WTC11 (cell line): ENCODE results near the gene RAB7A. TPM values are rescaled to one million over a fixed set of nuclear protein-coding genes. Genes with fewer than 3 reads are reported as not detected.
A peak's percentile ranks its signal among the peaks of the same experiment; 100 is the strongest.

ENCODE experiments used
- ATAC-seq: fragments of 200-7000 bp; cut with Tn5 transposase; 2 replicates; pipeline ENCODE4 v1.10.0; 2021; ENCODE audit warnings: mild to moderate bottlenecking, moderate library complexity
- CTCF ChIA-PET: fragments of 300-600 bp; sonication (Branson Sonifier 250); formaldehyde crosslinking; loops from one replicate; lab custom pipeline; 2021; ENCODE audit warnings: antibody characterized with exemption; lab: Charles Lee
- POLR2A ChIA-PET: fragments of 350-600 bp; sonication (Branson Sonifier 250); formaldehyde crosslinking; loops from one replicate; lab custom pipeline; 2021; ENCODE audit warnings: antibody characterized with exemption; lab: Charles Lee
- DNase-seq: peaks from one replicate; pipeline ENCODE4 v3.0.0; 2021; ENCODE audit warnings: low spot score
- H3K27ac Mint-ChIP-seq: 2 replicates; pipeline ENCODE4 v1.8.0; 2021; ENCODE audit warnings: mixed read lengths
- H3K27me3 Mint-ChIP-seq: 2 replicates; pipeline ENCODE4 v1.8.0; 2021; ENCODE audit warnings: low read depth, mild to moderate bottlenecking, moderate library complexity, mixed read lengths
- H3K36me3 Mint-ChIP-seq: 2 replicates; pipeline ENCODE4 v1.8.0; 2021; ENCODE audit warnings: mixed read lengths
- H3K4me1 Mint-ChIP-seq: 2 replicates; pipeline ENCODE4 v1.8.0; 2022; ENCODE audit warnings: mixed read lengths
- H3K4me3 Mint-ChIP-seq: 2 replicates; pipeline ENCODE4 v1.8.0; 2021; ENCODE audit warnings: mild to moderate bottlenecking, moderate library complexity, mixed read lengths
- H3K9me3 Mint-ChIP-seq: 2 replicates; pipeline ENCODE4 v1.8.0; 2021; ENCODE audit warnings: mixed read lengths
- AR ChIP-seq: fragments of 250-450 bp; sonication (Bioruptor Pico); IDR thresholded peaks from 2 replicates; pipeline ENCODE4 v1.9.0; 2021; ENCODE audit warnings: mild to moderate bottlenecking
- ATF1 ChIP-seq: sonication (generic); formaldehyde crosslinking; IDR thresholded peaks from 2 replicates; pipeline ENCODE4 v1.8.1; 2023; ENCODE audit warnings: mild to moderate bottlenecking, moderate library complexity, missing genetic modification reagents
- FOXK1 ChIP-seq: sonication (generic); formaldehyde crosslinking; IDR thresholded peaks from 2 replicates; pipeline ENCODE4 v1.8.0; 2022; ENCODE audit warnings: mild to moderate bottlenecking, moderate library complexity, missing genetic modification reagents
- GRHL2 ChIP-seq: fragments of 250-450 bp; sonication (Bioruptor Pico); IDR thresholded peaks from 2 replicates; pipeline ENCODE4 v1.8.0; 2022; ENCODE audit warnings: mild to moderate bottlenecking, moderate library complexity; ENCODE audit not compliant: insufficient replicate concordance, severe bottlenecking
- NFE2L1 ChIP-seq: sonication (generic); formaldehyde crosslinking; IDR thresholded peaks from 2 replicates; pipeline ENCODE4 v1.8.1; 2023; ENCODE audit warnings: missing genetic modification reagents
- PRDM15 ChIP-seq: sonication (generic); formaldehyde crosslinking; IDR thresholded peaks from 2 replicates; pipeline ENCODE4 v1.8.0; 2022; ENCODE audit warnings: missing genetic modification reagents
- RORB ChIP-seq: fragments of 250-450 bp; sonication (Bioruptor Pico); IDR thresholded peaks from 2 replicates; pipeline ENCODE4 v1.9.0; 2021; ENCODE audit warnings: mild to moderate bottlenecking
- TCF7 ChIP-seq: sonication (generic); formaldehyde crosslinking; IDR thresholded peaks from 2 replicates; pipeline ENCODE4 v1.8.0; 2022; ENCODE audit warnings: mild to moderate bottlenecking, low read depth, missing genetic modification reagents, moderate library complexity
- USF1 ChIP-seq: sonication (generic); formaldehyde crosslinking; IDR thresholded peaks from 2 replicates; pipeline ENCODE4 v1.8.0; 2022; ENCODE audit warnings: mild to moderate bottlenecking, missing genetic modification reagents
- USF2 ChIP-seq: sonication (generic); formaldehyde crosslinking; IDR thresholded peaks from 2 replicates; pipeline ENCODE4 v1.8.1; 2023; ENCODE audit warnings: mild to moderate bottlenecking, missing genetic modification reagents, moderate library complexity
- ZBTB21 ChIP-seq: sonication (generic); formaldehyde crosslinking; IDR thresholded peaks from 2 replicates; pipeline ENCODE4 v1.8.1; 2023; ENCODE audit warnings: mild to moderate bottlenecking, missing genetic modification reagents, borderline replicate concordance
- ZNF423 ChIP-seq: fragments of 250-450 bp; sonication (Bioruptor Pico); IDR thresholded peaks from 2 replicates; pipeline ENCODE4 v2.1.2; 2022; ENCODE audit warnings: mild to moderate bottlenecking, moderate library complexity
- ZSCAN18 ChIP-seq: fragments of 250-450 bp; sonication (Bioruptor Pico); IDR thresholded peaks from 2 replicates; pipeline ENCODE4 v2.1.2; 2022; ENCODE audit warnings: mild to moderate bottlenecking, moderate library complexity
- total RNA-seq: library from RNA; stranded (reverse); gene quantifications from 3 replicates; pipeline ENCODE4 v1.2.3, GENCODE V29; 2021
- TF ChIP-seq, protein P1 (sequence below): sonication (generic); formaldehyde crosslinking; IDR thresholded peaks from 2 replicates; pipeline ENCODE4 v1.8.1; 2022; ENCODE audit warnings: missing genetic modification reagents, borderline replicate concordance
- TF ChIP-seq, protein P2 (sequence below): sonication (generic); formaldehyde crosslinking; IDR thresholded peaks from 2 replicates; pipeline ENCODE4 v1.8.1; 2022; ENCODE audit warnings: low read depth, mild to moderate bottlenecking, moderate library complexity, missing genetic modification reagents, borderline replicate concordance
- TF ChIP-seq, protein P3 (sequence below): sonication (generic); formaldehyde crosslinking; IDR thresholded peaks from 2 replicates; pipeline ENCODE4 v1.8.0; 2022; ENCODE audit warnings: mild to moderate bottlenecking, missing genetic modification reagents

The RAB7A gene
- total RNA-seq, 1 experiment from 2014 or later = 184 TPM

- CTCF ChIA-PET = interaction anchor here (1.7 kb wide), 1 partner anchor 12 kb away, joined by 5 read pairs; no protein-coding TSS in a partner anchor
- no peaks in the 10 kb centered on the region for H3K27me3 Mint-ChIP-seq
- TF ChIP-seq NFE2L1 (CRISPR knock-in tag) = no peak
- TF ChIP-seq GRHL2 (CRISPR knock-in tag) = no peak
- TF ChIP-seq ZNF423 (CRISPR knock-in tag) = no peak
- no peak for TF ChIP-seq ZSCAN18 (CRISPR knock-in tag)
- no peak for TF ChIP-seq AR (CRISPR knock-in tag)
- TF ChIP-seq USF2 (CRISPR knock-in tag) = no peak
- TF ChIP-seq RORB (CRISPR knock-in tag) = no peak
- DNase-seq (no peak), ATAC-seq (no peak)
- 0 out of 2 replicates have a peak overlapping the region, but pooled peaks have one; percentile 9 for H3K27ac Mint-ChIP-seq
- H3K4me3 Mint-ChIP-seq = no peak overlapping the region
- H3K9me3 Mint-ChIP-seq = no peaks in the 10 kb centered on the region
- POLR2A ChIA-PET = no interaction called here
- peaks cover 52% of the 10 kb centered on the region for H3K36me3 Mint-ChIP-seq
- peaks cover 22% of the 10 kb centered on the region for H3K4me1 Mint-ChIP-seq
Observed at GRCh38 chr3:128799653-128800052, 73.7 kb downstream of the RAB7A start.

DNA sequence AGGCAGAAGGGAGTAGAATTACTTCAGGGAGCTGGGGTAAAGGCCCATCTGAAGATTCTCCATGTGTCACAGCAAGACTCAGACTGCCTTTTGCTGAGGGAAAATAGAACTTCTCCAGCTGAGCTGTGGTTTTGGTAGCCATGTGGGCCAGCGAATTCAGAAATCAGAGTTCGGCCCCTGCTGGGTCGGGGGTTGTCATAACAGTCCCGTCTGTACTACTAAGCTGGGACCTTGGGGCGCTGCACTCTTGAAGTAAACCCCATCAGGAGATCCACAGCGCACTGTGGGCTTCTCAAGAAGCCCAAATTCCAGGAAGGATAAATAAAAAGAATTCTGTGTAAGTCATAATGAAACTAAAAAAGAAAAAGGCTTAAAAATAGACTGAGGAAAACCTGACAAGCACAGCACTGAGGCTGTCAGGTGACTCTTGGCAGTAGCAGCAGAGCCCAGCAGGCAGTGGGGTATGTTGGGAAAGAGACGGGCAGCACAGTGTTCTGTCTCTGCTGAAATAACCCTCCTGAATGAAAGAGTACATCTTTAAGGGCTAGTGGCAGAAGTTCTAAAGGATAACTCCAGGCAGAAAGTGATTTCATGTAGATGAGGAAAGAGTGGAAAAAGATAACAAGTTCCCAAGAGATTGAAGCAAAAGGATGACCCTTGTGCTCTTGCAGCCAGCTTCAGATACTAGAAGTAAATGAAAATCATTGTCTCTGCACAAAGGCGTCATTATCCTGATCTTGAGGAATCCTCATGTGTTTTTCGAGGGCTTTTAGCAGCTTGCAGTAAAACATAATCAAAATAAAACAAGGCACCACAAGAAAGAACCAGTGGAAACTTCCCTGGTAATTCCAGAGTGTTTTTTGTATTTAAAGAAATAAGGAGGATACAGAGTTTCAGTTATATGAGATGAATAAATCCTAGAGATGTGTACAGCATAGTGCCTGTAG lies 74.5 kb downstream of the RAB7A start:
- Mint-ChIP-seq H3K27ac (peak overlapping the region; percentile 5; the same call in 1 of the 2 replicates), H3K4me3 (no peak overlapping the region), H3K9me3 (no peaks in the 10 kb centered on the region), H3K4me1 (peaks cover 19% of the 10 kb centered on the region), H3K27me3 (no peaks in the 10 kb centered on the region), H3K36me3 (peaks cover 52% of the 10 kb centered on the region)
- ChIA-PET POLR2A (interaction anchor here (0.6 to 0.7 kb wide), 2 partner anchors 17 to 127 kb away, joined by 3 to 5 read pairs; no protein-coding TSS in a partner anchor), CTCF (interaction anchor here (1.7 kb wide), 1 partner anchor 13 kb away, joined by 5 read pairs; no protein-coding TSS in a partner anchor)
- DNase-seq (no peak), ATAC-seq (no peak)
- TF ChIP-seq, protein P1, sequence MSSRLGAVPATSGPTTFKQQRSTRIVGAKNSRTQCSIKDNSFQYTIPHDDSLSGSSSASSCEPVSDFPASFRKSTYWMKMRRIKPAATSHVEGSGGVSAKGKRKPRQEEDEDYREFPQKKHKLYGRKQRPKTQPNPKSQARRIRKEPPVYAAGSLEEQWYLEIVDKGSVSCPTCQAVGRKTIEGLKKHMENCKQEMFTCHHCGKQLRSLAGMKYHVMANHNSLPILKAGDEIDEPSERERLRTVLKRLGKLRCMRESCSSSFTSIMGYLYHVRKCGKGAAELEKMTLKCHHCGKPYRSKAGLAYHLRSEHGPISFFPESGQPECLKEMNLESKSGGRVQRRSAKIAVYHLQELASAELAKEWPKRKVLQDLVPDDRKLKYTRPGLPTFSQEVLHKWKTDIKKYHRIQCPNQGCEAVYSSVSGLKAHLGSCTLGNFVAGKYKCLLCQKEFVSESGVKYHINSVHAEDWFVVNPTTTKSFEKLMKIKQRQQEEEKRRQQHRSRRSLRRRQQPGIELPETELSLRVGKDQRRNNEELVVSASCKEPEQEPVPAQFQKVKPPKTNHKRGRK (CRISPR knock-in tag) = no peak
- TF ChIP-seq, protein P2, sequence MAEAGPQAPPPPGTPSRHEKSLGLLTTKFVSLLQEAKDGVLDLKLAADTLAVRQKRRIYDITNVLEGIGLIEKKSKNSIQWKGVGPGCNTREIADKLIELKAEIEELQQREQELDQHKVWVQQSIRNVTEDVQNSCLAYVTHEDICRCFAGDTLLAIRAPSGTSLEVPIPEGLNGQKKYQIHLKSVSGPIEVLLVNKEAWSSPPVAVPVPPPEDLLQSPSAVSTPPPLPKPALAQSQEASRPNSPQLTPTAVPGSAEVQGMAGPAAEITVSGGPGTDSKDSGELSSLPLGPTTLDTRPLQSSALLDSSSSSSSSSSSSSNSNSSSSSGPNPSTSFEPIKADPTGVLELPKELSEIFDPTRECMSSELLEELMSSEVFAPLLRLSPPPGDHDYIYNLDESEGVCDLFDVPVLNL (CRISPR knock-in tag) = no peak
- no peak for TF ChIP-seq ATF1 (CRISPR knock-in tag)
- TF ChIP-seq PRDM15 (CRISPR knock-in tag) = no peak
- TF ChIP-seq, protein P3, sequence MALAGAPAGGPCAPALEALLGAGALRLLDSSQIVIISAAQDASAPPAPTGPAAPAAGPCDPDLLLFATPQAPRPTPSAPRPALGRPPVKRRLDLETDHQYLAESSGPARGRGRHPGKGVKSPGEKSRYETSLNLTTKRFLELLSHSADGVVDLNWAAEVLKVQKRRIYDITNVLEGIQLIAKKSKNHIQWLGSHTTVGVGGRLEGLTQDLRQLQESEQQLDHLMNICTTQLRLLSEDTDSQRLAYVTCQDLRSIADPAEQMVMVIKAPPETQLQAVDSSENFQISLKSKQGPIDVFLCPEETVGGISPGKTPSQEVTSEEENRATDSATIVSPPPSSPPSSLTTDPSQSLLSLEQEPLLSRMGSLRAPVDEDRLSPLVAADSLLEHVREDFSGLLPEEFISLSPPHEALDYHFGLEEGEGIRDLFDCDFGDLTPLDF = no peak
- TF ChIP-seq GRHL2 (CRISPR knock-in tag) = no peak
- no peak for TF ChIP-seq ZBTB21 (CRISPR knock-in tag)
- TF ChIP-seq USF1 (CRISPR knock-in tag) = no peak
- TF ChIP-seq TCF7 (CRISPR knock-in tag) = no peak
- no peak for TF ChIP-seq FOXK1
- no peak for TF ChIP-seq USF2 (CRISPR knock-in tag)
- TF ChIP-seq ZNF423 (CRISPR knock-in tag) = no peak
